ENCODE data around the gene GPR171. TPM values are rescaled to one million over a fixed set of nuclear protein-coding genes. Genes with fewer than 3 reads are reported as not detected.
"Not testable (repeated sequence)": the region's sequence is repeated elsewhere in the genome, so short reads cannot be mapped to it uniquely, and the experiment has no call there.

The GPR171 gene
- total RNA-seq: 100 to 1,000 TPM; 142 TPM

DNA sequence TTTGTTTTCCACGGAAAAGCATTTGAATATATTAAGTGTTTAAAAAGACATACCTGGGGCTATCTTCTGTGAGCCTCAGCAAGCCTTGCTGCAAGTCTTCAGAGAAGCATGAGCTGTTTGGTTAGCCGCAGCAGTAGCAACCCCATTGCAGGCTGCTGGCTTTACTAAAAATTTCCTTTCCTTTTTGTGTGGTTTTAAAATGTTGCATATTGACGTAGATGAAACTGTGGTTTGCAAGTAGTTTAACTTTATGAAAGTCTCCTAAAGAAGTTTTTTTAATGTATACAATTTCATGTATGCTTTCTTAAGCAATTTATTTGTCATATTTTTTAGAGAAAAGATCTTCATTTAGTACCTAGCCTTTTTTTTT lies at the start of gene GPR171:
GPR171 (minus strand) TSS at position 166 of the 370 bp plus-strand sequence. CDS start 3,830 bp downstream, outside the sequence.
- Mint-ChIP-seq H3K4me3 (peak within 1 kb of the TSS; percentile 88), H3K9me3 (peaks cover 1% of the 10 kb centered on the region), H3K4me1 (peaks cover 50% of the 10 kb centered on the region), H3K27me3 (no peaks in the 10 kb centered on the region), H3K36me3 (peaks cover 37% of the 10 kb centered on the region), H3K27ac (peak within 1 kb of the TSS; percentile 95)
- peak; percentile 59 for DNase-seq
- peak; percentile 67 for ATAC-seq (ENCODE audit: low read depth)
- POLR2A ChIA-PET: interaction anchor here (0.8 to 4.3 kb wide), 15 partner anchors 8 to 1043 kb away, joined by 3 to 31 read pairs (median 3); partner anchors contain the start of genes SIAH2 and TSC22D2

DNA sequence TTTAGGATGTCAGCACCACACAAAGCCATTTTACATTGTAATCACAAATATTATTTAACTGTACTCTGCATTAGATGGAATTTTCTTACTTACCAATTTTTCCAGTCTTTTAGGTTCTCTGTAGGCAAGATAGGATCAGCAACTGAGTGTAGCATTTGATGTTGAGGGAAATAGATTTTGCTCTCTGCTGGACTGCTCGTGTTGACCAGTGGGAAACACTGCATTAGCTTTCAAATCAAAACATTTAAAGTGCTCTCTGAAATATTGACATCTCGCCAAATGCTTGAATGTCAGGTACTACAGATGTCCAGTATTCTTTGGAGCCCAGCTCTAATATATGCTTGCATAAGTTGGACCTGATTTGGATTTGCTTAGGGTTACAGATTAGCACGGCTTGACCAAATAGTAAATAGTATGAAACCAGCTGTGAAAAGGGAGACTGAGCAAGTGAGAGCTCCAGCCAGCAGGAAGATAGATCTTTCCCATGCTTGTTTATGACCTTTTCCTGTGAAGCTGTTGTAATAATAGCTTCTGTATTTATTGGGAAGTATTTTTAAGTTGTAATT lies 45.8 kb upstream of the GPR171 start:
- Mint-ChIP-seq H3K27ac (no peak overlapping the region), H3K4me3 (no peak overlapping the region), H3K27me3 (no peaks in the 10 kb centered on the region), H3K4me1 (peaks cover 2% of the 10 kb centered on the region), H3K36me3 (peaks cover 5% of the 10 kb centered on the region), H3K9me3 (no peaks in the 10 kb centered on the region)
- POLR2A ChIA-PET: no interaction called here
- DNase-seq: no peak
- ATAC-seq (ENCODE audit: low read depth): no peak

- H3K9me3 Mint-ChIP-seq; H3K4me3 Mint-ChIP-seq; ATAC-seq (ENCODE audit: low read depth); H3K27ac Mint-ChIP-seq; H3K4me1 Mint-ChIP-seq; H3K36me3 Mint-ChIP-seq; H3K27me3 Mint-ChIP-seq; DNase-seq; POLR2A ChIA-PET: not testable (repeated sequence)
These were observed 39.0 kb upstream of the GPR171 start for GRCh38 chr3:151242006-151242405.

GRCh38 chr3:151236736-151237135 lies 33.7 kb upstream of the GPR171 start:
- DNase-seq: no peak
- peaks cover 3% of the 10 kb centered on the region for H3K4me1 Mint-ChIP-seq
- no peak overlapping the region for H3K4me3 Mint-ChIP-seq
- H3K27me3 Mint-ChIP-seq: no peaks in the 10 kb centered on the region
- no peak overlapping the region for H3K27ac Mint-ChIP-seq
- peaks cover 7% of the 10 kb centered on the region for H3K36me3 Mint-ChIP-seq
- H3K9me3 Mint-ChIP-seq: no peaks in the 10 kb centered on the region
- no peak for ATAC-seq (ENCODE audit: low read depth)
- POLR2A ChIA-PET: no interaction called here

- Mint-ChIP-seq H3K27ac (no peak overlapping the region), H3K4me3 (no peak overlapping the region), H3K36me3 (peaks cover 7% of the 10 kb centered on the region), H3K4me1 (peaks cover 3% of the 10 kb centered on the region), H3K27me3 (no peaks in the 10 kb centered on the region), H3K9me3 (no peaks in the 10 kb centered on the region)
- DNase-seq (no peak), ATAC-seq (ENCODE audit: low read depth) (no peak)
- POLR2A ChIA-PET: no interaction called here
These were observed 33.3 kb upstream of the GPR171 start for GRCh38 chr3:151236316-151236715.

DNA sequence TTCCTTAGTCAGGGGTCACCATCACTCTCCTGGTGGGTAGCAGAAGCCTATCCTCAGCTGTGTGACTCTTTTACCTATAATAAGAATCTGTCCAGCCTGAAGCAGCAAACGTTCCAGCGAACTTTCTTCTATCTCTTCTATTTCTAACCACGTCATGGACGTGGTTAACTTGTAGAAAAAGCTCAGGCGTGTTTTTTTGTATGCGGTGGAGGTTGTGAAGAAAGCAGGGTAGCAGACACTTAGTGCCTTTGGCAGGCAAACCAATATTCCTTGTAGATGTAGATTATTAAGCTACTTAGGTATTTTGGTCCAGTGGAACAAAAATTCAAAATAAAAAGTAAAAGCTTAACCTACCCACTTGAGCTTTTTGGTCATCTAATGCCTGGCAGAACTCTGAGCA lies 31.8 kb upstream of the GPR171 start:
- Mint-ChIP-seq H3K4me3 (no peak overlapping the region), H3K27me3 (no peaks in the 10 kb centered on the region), H3K36me3 (peaks cover 4% of the 10 kb centered on the region), H3K4me1 (peaks cover 15% of the 10 kb centered on the region), H3K9me3 (no peaks in the 10 kb centered on the region), H3K27ac (no peak overlapping the region)
- POLR2A ChIA-PET: no interaction called here
- no peak for DNase-seq
- ATAC-seq (ENCODE audit: low read depth): no peak

GRCh38 chr3:151232991-151233390 lies 30.0 kb upstream of the GPR171 start:
- H3K4me1 Mint-ChIP-seq: peaks cover 24% of the 10 kb centered on the region
- ATAC-seq (ENCODE audit: low read depth): no peak
- no peak overlapping the region for H3K4me3 Mint-ChIP-seq
- POLR2A ChIA-PET: no interaction called here
- H3K27me3 Mint-ChIP-seq: no peaks in the 10 kb centered on the region
- no peak overlapping the region for H3K27ac Mint-ChIP-seq
- peaks cover 4% of the 10 kb centered on the region for H3K36me3 Mint-ChIP-seq
- no peak for DNase-seq
- no peaks in the 10 kb centered on the region for H3K9me3 Mint-ChIP-seq

- H3K27me3 Mint-ChIP-seq; ATAC-seq (ENCODE audit: low read depth); H3K27ac Mint-ChIP-seq; H3K4me3 Mint-ChIP-seq; H3K36me3 Mint-ChIP-seq; H3K9me3 Mint-ChIP-seq; DNase-seq; POLR2A ChIA-PET: not testable (repeated sequence)
- H3K4me1 Mint-ChIP-seq: peaks cover 30% of the 10 kb centered on the region
These were observed 29.4 kb upstream of the GPR171 start for GRCh38 chr3:151232403-151232802.

- H3K27ac Mint-ChIP-seq: peak overlapping the region; percentile 74
- H3K4me3 Mint-ChIP-seq: peak overlapping the region; percentile 54
- POLR2A ChIA-PET: interaction anchor here (0.9 to 1.3 kb wide), 4 partner anchors 30 to 51 kb away, joined by 3 to 5 read pairs (median 4); partner anchors contain the start of gene P2RY14
- H3K36me3 Mint-ChIP-seq: peaks cover 9% of the 10 kb centered on the region
- ATAC-seq (ENCODE audit: low read depth) (peak; percentile 35), DNase-seq (no peak)
- no peaks in the 10 kb centered on the region for H3K27me3 Mint-ChIP-seq
- H3K9me3 Mint-ChIP-seq: no peaks in the 10 kb centered on the region
- H3K4me1 Mint-ChIP-seq: peaks cover 42% of the 10 kb centered on the region
These were observed 27.6 kb upstream of the GPR171 start for GRCh38 chr3:151230646-151231045.

- H3K27me3 Mint-ChIP-seq: no peaks in the 10 kb centered on the region
- H3K27ac Mint-ChIP-seq: peak overlapping the region; percentile 90
- DNase-seq: no peak
- ATAC-seq (ENCODE audit: low read depth): no peak
- peaks cover 52% of the 10 kb centered on the region for H3K4me1 Mint-ChIP-seq
- H3K4me3 Mint-ChIP-seq: peak overlapping the region; percentile 47
- POLR2A ChIA-PET: interaction anchor here (0.6 to 1.6 kb wide), 6 partner anchors 19 to 820 kb away, joined by 3 to 7 read pairs (median 5); partner anchors contain the start of genes P2RY14 and TSC22D2
- H3K9me3 Mint-ChIP-seq: no peaks in the 10 kb centered on the region
- peaks cover 10% of the 10 kb centered on the region for H3K36me3 Mint-ChIP-seq
These were observed 25.6 kb upstream of the GPR171 start for GRCh38 chr3:151228666-151229040.

DNA sequence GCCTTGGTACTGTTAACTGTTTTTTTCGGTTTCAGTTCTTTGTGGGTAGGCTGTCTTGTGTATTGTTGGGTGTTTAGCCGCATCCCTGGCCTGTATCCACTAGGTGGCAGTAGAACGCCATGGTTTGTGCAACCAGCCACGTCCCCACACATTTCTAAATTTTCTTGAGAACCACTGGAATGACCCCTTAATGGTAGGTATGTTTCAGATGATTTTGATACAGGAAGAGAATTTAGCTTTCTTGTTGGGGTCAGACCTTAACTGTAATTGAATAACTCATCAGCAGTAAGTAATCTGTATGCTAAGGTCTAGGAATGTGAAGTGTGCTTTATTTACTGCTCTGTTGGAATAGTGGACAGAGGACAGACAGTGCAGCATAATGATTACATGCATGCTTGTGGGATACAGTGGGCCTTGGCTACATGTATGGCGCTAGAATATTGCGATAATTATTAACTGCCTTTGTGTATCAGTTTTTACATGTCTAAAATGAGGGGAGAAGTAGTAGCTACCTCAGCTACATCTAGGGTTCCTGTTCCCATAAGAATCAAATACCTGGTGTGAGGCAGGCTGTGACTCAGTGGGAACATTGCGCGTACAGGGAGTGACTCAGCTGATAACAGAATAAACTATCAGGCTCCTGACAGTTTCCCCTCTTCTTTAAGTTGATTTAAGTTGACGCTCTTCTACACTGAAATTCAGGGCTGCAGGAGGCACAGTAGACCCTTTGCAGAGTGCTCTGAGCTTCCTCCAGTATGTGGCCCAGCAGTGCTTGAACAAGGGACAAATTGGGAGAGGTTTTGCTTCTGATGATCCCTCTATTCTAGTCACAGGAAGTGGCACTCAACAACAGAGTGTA lies 25.0 kb upstream of the GPR171 start:
- H3K4me3 Mint-ChIP-seq: peak overlapping the region; percentile 66
- H3K4me1 Mint-ChIP-seq: peaks cover 52% of the 10 kb centered on the region
- H3K27ac Mint-ChIP-seq: peak overlapping the region; percentile 90
- ATAC-seq (ENCODE audit: low read depth) (peak; percentile 84), DNase-seq (peak; percentile 74)
- H3K36me3 Mint-ChIP-seq: peaks cover 10% of the 10 kb centered on the region
- POLR2A ChIA-PET: interaction anchor here (0.6 to 2.3 kb wide), 10 partner anchors 19 to 820 kb away, joined by 3 to 7 read pairs (median 4); partner anchors contain the start of genes P2RY14 and TSC22D2
- H3K27me3 Mint-ChIP-seq: no peaks in the 10 kb centered on the region
- peaks cover 1% of the 10 kb centered on the region for H3K9me3 Mint-ChIP-seq

DNA sequence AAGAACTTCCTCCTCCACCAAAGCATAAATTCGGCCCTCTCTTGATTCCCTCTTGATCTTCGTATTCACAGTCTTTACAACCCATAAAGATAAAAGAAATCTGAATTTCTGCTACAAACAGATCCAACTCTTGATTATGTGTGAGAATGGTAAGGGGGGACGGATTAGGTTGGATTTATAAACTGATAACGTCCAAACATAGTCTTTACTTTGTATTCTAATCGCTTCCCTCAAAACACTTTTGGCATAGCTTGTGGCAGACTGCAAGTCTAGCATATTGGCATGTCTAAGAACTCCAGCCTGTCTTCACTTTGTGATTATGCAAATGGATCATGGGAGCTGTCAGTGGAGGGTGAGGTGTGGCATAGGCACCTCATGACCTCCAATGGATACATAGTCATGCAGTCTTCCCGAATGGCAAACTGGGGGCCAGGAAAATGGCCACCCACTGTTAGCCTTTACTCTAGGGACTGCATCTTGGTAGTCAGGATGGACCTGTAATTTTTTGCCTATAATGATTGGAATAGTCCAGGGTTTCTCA lies 24.3 kb upstream of the GPR171 start:
- Mint-ChIP-seq H3K27me3 (no peaks in the 10 kb centered on the region), H3K9me3 (peaks cover 8% of the 10 kb centered on the region), H3K36me3 (peaks cover 15% of the 10 kb centered on the region), H3K4me1 (peaks cover 52% of the 10 kb centered on the region), H3K4me3 (peak overlapping the region; percentile 66), H3K27ac (peak overlapping the region; percentile 84)
- peak; percentile 17 for ATAC-seq (ENCODE audit: low read depth)
- POLR2A ChIA-PET: interaction anchor here (0.6 to 2.3 kb wide), 5 partner anchors 41 to 59 kb away, joined by 3 to 5 read pairs (median 4); no protein-coding TSS in a partner anchor
- DNase-seq: no peak

GRCh38 chr3:151226825-151227224 lies 23.8 kb upstream of the GPR171 start:
- Mint-ChIP-seq H3K27me3 (no peaks in the 10 kb centered on the region), H3K4me3 (no peak overlapping the region), H3K27ac (peak overlapping the region; percentile 84), H3K36me3 (peaks cover 17% of the 10 kb centered on the region), H3K9me3 (peaks cover 13% of the 10 kb centered on the region), H3K4me1 (peaks cover 51% of the 10 kb centered on the region)
- no peak for ATAC-seq (ENCODE audit: low read depth)
- POLR2A ChIA-PET: interaction anchor here (1.0 to 2.3 kb wide), 2 partner anchors 42 to 59 kb away, joined by 4 to 5 read pairs; no protein-coding TSS in a partner anchor
- DNase-seq: no peak

All from activated naive CD8-positive, alpha-beta T cell treated with anti-CD3 and anti-CD28 coated beads, Interleukin-2, amount 10 ng/mL, durations not matched to agents 7 days and 5 days (primary cell).